GM12874 (cell line): ENCODE results near the gene IL6ST.

ENCODE experiments used
- CTCF ChIP-seq: IDR thresholded peaks from 2 replicates; pipeline ENCODE4 v1.5.1; 2011; ENCODE audit warnings: low read depth, mild to moderate bottlenecking, control low read depth, low read length, moderate library complexity; ENCODE audit not compliant: insufficient read depth

The IL6ST gene

GRCh38 chr5:55899344-55899743 is 95.4 kb downstream of the IL6ST start:
- TF ChIP-seq CTCF: no peak

DNA sequence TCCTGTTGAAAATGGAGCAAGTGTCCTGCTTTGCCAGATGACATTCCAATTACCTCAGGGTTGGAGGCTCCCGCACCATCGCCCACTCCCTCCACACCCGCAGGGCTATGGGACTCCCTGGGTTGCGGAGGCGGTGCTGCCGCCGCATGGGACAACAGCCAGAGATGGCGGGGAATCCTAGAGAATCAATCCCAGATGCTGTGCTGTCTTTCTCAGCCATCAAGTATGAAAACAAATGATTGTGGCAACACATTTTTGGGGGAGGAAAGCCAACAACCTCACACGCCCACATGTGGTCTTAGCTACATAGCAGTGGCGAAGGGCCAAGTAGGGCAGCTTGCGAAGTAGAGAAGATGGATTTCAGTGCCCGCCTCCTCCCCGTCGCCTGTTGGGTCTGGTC is 96.9 kb downstream of the IL6ST start:
- TF ChIP-seq CTCF: no peak

DNA sequence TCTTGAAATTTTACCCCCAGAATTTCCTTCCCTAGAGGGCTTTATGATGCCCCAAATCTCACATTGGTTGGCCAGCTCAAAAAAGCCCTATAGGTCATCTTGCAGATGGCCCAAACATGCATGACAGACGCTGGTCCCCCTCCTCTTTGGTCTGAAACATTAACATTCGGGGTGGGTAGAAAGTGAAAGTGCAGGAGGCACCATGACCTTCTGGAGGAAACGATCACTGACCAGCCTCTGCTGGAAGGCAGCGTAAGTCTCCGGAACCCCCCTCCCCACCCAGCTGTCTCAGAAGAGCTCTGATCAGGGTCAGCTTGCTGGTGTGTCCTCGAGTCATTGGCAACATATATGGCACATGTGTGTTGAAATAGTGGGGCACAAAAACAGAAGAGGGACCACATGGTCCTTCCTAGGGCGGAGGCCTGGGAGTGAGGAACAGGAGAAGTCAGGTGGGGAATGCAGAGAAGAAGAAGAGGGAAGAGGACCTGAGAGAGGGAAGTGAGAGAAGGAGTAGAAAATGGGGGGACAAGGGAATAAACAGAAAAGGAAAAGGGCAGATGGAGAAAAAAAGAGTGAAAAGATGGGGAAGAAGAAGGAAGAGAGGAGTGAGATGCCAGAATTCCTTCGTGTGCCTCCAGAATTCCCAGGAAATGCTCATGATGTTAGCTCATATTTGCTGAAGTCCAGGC is 97.4 kb downstream of the IL6ST start:
- no peak for TF ChIP-seq CTCF

GRCh38 chr5:55896663-55897062 is 98.1 kb downstream of the IL6ST start:
- TF ChIP-seq CTCF: no peak

DNA sequence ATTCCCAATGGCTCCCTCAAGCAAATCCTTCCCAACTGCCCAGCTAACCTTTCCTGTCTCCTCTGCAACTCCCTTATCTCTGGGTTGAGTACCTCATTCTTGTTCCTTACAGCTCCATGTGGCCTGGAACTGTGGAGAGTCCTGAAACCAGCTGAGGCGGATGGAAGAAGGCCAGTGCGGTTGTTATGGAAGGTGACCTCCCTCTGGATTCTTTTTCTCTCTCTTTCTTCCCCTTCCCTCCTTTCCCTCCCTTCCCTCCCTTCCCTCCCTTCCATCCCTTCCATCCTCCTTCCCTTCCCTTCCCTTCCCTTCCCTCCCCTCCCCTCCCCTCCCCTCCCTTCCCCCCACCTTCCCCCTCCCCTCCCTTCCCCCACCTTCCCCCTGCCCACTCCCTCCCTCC is 98.5 kb downstream of the IL6ST start:
- TF ChIP-seq CTCF: no peak

GRCh38 chr5:55895346-55895745 is 99.4 kb downstream of the IL6ST start:
- TF ChIP-seq CTCF: no peak

GRCh38 chr5:55894135-55894534 is 100.6 kb downstream of the IL6ST start:
- TF ChIP-seq CTCF: no peak
